Ovary (tissue), 9 donors: ENCODE data around the gene MSX2. TPM values are rescaled to one million over a fixed set of nuclear protein-coding genes. Genes with fewer than 3 reads are reported as not detected.

ENCODE experiments used
- DNase-seq, 5 donors: peaks; one replicate each; pipeline ENCODE4 v3.0.0-alpha.2; 2019 to 2020
- H3K27ac ChIP-seq, 2 donors: fragments of 200-600 bp; one replicate each; pipeline versions ENCODE4 v1.5.1 to v1.8.0; 2019 to 2022
- H3K27me3 ChIP-seq: fragments of 200-600 bp; one replicate; pipeline ENCODE4 v1.8.0; 2022
- H3K36me3 ChIP-seq: fragments of 200-600 bp; sonication (generic); one replicate; pipeline ENCODE4 v1.5.1; 2019
- H3K4me1 ChIP-seq: one replicate; pipeline ENCODE4 v1.8.1; 2013; ENCODE audit warnings: mild to moderate bottlenecking, moderate library complexity; ENCODE audit not compliant: insufficient read depth
- H3K4me3 ChIP-seq: fragments of 200-600 bp; sonication (generic); one replicate; pipeline ENCODE4 v1.5.1; 2017
- H3K9me3 ChIP-seq, 2 donors: fragments of 200-600 bp in 1 of 2; sonication (generic) in 1 of 2; one replicate each; pipeline versions ENCODE4 v1.5.1 to v1.8.1; 2013 to 2019; ENCODE audit warnings: mild to moderate bottlenecking in 1 of 2, moderate library complexity in 1 of 2
- EP300 ChIP-seq: sonication (generic); formaldehyde crosslinking; IDR thresholded peaks from one replicate; pipeline ENCODE4 v1.6.1; 2017; ENCODE audit warnings: antibody characterized with exemption
- POLR2A ChIP-seq: fragments of 450-650 bp; IDR thresholded peaks from one replicate; pipeline ENCODE4 v1.6.1; 2017; ENCODE audit warnings: antibody characterized with exemption, mild to moderate bottlenecking, moderate library complexity
- WGBS, 3 donors: extraction: QIAGEN DNeasy Blood & Tissue Kit in 1 of 3; methylation state at CpG; one replicate each; pipeline versions ENCODE4 v1.1.5 to v1.1.7; 2013 to 2017; 5-methylcytosine and 5-hydroxymethylcytosine counted together
- intact Hi-C, 4 donors: fragments of 100-400 bp; cut with DNase I; formaldehyde crosslinking; loops; one replicate each; pipeline versions ENCODE4 v1.11.0 to v1.15.1; 2022 to 2023
- polyA plus RNA-seq, 2 donors: library from polyadenylated mRNA; stranded (reverse); fragments of 200-250 nt in 1 of 2; fragments of 350-450 nt in 1 of 2; fragmentation: Illumina TruSeq in 1 of 2; extraction: RNeasy Lipid Tissue Mini Kit (QIAGEN cat#74804) in 1 of 2; gene quantifications; one replicate each; pipeline ENCODE4 v1.2.3, GENCODE V29; 2013 to 2014
- total RNA-seq, 7 donors: library from RNA; depleted of rRNA in 2 of 7; stranded (reverse); fragments of >200 nt in 2 of 7; fragmentation: NEBNext Ultra II Directional in 3 of 7; extraction: Animal tissue kit (Norgen Biotek cat#: 25700) in 3 of 7; gene quantifications; one replicate each; pipeline versions ENCODE4 v1.1.0 to v1.2.4, GENCODE V29; 2016 to 2023
- TF ChIP-seq, protein P1 (sequence below), 3 donors: fragments of 450-650 bp in 2 of 3; fragments of 200-600 bp in 1 of 3; IDR thresholded peaks; one replicate each; pipeline versions ENCODE4 v1.5.1 to v1.8.0; 2016 to 2022; ENCODE audit warnings: antibody characterized with exemption in 3 of 3, mild to moderate bottlenecking in 1 of 3
- donor health status: DM: no; HTN: no; CAD: no; lungs with moderate emphysema.
- donor health status: DM: no; HTN: no; CAD: no.
- donor health status: Bipolar disorder and iron deficiency.
- donor health status: DM: yes; HTN: yes; CAD: no.
- donor health status: DM: no; HTN: no; CAD: no.
- donor health status: DM: yes; HTN: yes; CAD: no.

The MSX2 gene
- total and polyA plus RNA-seq, 9 donors = 0.24 to 0.83 (median 0.47) TPM; not detected in 3

DNA sequence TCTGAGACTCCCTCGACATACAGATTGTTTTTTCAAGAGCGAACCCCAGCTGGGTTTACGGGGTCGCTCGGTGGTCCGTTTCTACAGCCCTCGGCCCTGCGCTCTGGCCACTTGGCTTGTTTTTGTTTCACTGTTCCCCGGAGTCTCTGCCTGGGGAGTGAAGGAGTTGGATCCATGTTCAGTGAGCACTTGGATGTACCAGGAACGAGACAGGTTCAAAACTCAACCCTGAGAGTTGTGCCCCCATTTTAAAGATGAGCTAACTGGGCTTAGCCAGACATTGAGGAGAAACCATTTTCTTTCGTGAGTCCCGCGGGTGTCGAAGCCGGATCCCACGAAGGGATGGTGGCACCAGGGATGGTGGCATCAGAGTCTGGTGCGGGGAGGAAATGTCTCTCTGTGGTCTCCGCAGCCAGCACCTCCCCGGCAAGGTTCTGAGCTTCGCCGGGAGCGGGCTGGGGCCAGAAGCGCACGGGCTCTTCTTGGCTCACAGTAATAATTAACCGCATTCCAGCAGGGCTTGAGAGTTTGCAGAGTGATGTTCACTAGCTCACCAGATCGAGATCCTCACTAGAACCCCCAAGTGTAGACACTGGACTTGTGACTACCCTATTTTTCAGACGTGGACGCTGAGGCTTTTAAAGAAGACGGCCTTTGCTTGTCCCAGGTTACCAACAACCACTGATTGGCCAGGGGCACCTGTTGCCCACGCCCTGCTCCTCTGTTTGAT is 1.0 kb downstream of the MSX2 start:
- no peak for DNase-seq
- TF ChIP-seq EP300 (no peak), POLR2A (no peak)
- TF ChIP-seq, protein P1, sequence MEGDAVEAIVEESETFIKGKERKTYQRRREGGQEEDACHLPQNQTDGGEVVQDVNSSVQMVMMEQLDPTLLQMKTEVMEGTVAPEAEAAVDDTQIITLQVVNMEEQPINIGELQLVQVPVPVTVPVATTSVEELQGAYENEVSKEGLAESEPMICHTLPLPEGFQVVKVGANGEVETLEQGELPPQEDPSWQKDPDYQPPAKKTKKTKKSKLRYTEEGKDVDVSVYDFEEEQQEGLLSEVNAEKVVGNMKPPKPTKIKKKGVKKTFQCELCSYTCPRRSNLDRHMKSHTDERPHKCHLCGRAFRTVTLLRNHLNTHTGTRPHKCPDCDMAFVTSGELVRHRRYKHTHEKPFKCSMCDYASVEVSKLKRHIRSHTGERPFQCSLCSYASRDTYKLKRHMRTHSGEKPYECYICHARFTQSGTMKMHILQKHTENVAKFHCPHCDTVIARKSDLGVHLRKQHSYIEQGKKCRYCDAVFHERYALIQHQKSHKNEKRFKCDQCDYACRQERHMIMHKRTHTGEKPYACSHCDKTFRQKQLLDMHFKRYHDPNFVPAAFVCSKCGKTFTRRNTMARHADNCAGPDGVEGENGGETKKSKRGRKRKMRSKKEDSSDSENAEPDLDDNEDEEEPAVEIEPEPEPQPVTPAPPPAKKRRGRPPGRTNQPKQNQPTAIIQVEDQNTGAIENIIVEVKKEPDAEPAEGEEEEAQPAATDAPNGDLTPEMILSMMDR (IDR thresholded peaks at IDR 0.05) = no peak
- intact Hi-C loops = no loop called here
- H3K27me3 ChIP-seq = no peaks in the 10 kb centered on the region
- 7 to 10% (median 10%) methylated on average over 30 of the region's 30 CpGs for WGBS, 3 donors
- no peaks in the 10 kb centered on the region for H3K9me3 ChIP-seq
- peaks cover 3% of the 10 kb centered on the region for H3K4me1 ChIP-seq
- peak overlapping the region; percentile 46 for H3K4me3 ChIP-seq
- H3K27ac ChIP-seq = no peak overlapping the region
- H3K36me3 ChIP-seq = no peaks in the 10 kb centered on the region

DNA sequence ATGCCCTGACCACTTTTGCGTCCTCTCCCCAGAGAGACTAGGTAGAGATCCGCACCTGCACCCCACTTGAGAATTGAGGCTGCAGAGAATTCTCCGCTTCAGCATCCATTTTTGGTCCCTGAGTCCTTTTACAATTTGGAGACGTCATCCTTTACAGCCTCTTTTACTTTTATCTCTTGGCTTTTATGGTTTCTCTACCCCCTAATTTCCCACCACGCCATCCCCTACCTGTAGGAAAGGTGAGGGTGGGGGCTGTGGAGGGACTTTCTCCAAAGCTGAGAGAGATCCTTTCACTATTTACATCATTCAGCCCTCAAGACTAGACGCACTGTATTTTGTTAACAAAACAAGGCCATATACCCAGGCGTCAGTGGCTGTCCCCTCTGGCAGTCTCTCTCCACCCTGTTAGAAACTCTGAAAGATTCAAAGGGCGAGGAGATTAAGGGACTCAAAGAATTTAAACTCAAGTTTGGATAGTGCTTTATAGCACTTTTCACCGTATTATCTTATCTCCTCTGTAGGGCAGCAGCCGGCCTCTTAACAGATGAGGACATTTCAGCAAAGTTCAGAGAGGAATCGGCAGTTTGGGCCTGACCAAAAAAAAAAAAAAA is 1.7 kb downstream of the MSX2 start:
- no peak for DNase-seq
- no peaks in the 10 kb centered on the region for H3K9me3 ChIP-seq
- intact Hi-C loops = no loop called here
- no peaks in the 10 kb centered on the region for H3K27me3 ChIP-seq
- peaks cover 3% of the 10 kb centered on the region for H3K4me1 ChIP-seq
- WGBS, 3 donors = 55 to 69% (median 65%) methylated on average over 11 of the region's 11 CpGs
- TF ChIP-seq POLR2A = no peak
- TF ChIP-seq, protein P1 (IDR thresholded peaks at IDR 0.05) = no peak
- TF ChIP-seq EP300 = no peak
- no peak overlapping the region for H3K27ac ChIP-seq
- no peak overlapping the region for H3K4me3 ChIP-seq
- no peaks in the 10 kb centered on the region for H3K36me3 ChIP-seq

DNA sequence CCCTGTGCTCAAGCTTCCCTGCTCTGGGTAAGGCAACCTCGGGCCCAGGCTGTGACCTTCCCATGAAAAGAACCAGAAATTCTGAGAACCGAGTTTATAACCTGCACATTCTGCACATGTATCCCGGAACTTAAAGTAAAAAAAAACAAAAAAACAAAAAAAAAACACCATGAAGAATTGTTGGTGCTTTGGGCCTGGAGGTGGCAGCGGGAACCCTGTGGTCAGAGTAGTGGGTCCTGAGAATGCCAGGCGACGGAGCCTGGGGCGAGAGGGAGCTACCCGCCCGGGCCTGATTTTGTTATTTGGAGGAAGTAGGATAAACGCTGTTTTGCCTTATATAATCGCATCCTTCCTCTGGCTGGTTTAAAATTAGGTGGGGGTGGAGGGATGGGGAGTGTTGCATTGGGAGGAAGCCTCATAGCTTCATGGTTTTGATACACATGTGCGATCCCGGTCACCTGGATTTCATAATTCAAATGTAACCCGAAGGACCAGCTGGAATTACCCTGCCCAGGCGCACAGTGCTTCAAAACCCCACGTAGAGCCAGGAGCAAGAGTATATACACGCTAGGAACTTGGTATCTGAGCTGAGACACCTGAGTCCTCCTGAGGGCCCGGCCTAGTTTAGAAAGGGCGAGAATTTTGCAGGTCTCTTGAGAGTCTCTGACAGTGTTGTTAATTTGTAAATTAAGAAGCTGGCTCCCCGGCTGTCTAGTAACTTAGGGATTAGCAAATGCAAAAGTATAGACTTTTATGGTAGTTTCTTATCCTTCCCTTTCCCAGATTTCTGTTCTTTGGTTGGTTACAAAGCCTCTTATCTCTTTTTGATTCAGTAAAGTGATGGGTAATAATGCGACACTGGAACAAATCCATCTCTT is 2.8 kb downstream of the MSX2 start:
- DNase-seq = no peak
- Histone ChIP-seq H3K4me3 (no peak overlapping the region), H3K27ac (no peak overlapping the region), H3K27me3 (no peaks in the 10 kb centered on the region), H3K4me1 (peaks cover 3% of the 10 kb centered on the region), H3K36me3 (no peaks in the 10 kb centered on the region), H3K9me3 (no peaks in the 10 kb centered on the region)
- TF ChIP-seq EP300 (no peak), POLR2A (no peak)
- TF ChIP-seq, protein P1 (IDR thresholded peaks at IDR 0.05) = no peak
- intact Hi-C loops = no loop called here
- 67 to 80% (median 76%) methylated on average over 21 of the region's 21 CpGs for WGBS, 3 donors

DNA sequence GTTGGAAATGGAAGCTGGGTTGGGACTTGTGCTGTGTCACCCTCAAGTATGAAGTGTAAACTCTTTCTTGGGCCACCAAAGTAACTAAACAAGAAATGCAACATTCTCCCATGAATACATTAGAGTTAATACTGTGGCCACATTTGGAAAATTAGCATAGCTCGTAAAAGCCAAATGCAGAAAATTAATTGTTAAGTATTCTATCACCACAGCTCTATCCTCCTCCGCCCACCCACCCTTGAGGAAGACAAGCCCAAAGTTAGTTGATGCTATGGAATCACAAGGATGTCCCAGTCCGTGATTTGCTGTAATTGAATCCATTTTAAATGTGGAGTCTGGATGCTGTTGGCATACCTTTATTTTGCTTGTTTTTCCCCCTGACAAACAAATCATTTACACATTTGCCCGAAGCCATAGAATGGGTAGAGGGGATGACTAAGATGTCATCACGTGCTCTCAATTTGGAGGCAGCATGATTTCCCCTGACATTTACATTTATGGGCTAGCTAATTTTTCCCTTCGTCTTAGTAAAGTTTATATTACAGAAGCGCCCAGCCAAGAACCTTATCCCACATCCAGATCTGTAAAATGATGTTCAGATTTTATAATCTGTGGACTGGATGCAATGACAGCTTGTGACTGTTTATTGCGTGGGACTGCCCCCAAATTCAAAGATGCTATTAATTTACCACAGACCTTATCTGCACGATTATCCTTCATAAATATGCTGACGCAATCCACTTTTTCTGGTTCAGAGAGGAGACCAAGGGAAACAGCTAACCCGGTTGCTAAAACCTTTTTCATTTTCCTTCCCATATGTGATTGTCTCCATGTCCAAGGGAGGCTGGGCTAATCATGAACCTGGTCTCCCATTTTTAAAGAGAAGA is 3.7 kb downstream of the MSX2 start:
- intact Hi-C loops = no loop called here
- H3K4me3 ChIP-seq = no peak overlapping the region
- no peak for DNase-seq
- no peaks in the 10 kb centered on the region for H3K36me3 ChIP-seq
- H3K27me3 ChIP-seq = no peaks in the 10 kb centered on the region
- no peak overlapping the region for H3K27ac ChIP-seq
- TF ChIP-seq POLR2A (no peak), EP300 (no peak)
- TF ChIP-seq, protein P1 (IDR thresholded peaks at IDR 0.05) = no peak
- H3K9me3 ChIP-seq = no peaks in the 10 kb centered on the region
- 72 to 81% (median 79%) methylated on average over 11 of the region's 11 CpGs for WGBS, 3 donors
- H3K4me1 ChIP-seq = peaks cover 3% of the 10 kb centered on the region
